HepG2 (cell line): ENCODE results near the gene ARHGAP33. TPM values are rescaled to one million over a fixed set of nuclear protein-coding genes. Genes with fewer than 3 reads are reported as not detected.
A peak's percentile ranks its signal among the peaks of the same experiment; 100 is the strongest.

ENCODE experiments used
- CBFB ChIP-seq: sonication (generic); formaldehyde crosslinking; IDR thresholded peaks from 2 replicates; pipeline ENCODE4 v1.4.0; 2020; ENCODE audit warnings: missing genetic modification reagents
- CCDC6 ChIP-seq: sonication (generic); formaldehyde crosslinking; IDR thresholded peaks from 2 replicates; pipeline ENCODE4 v1.8.1; 2022; ENCODE audit warnings: mild to moderate bottlenecking, missing genetic modification reagents, moderate library complexity
- ELF1 ChIP-seq: sonication (generic); formaldehyde crosslinking; IDR thresholded peaks from 2 replicates; pipeline ENCODE4 v1.4.0; 2020; ENCODE audit warnings: missing genetic modification reagents
- FOXC1 ChIP-seq: sonication (generic); formaldehyde crosslinking; IDR thresholded peaks from 2 replicates; pipeline ENCODE4 v1.8.0; 2022; ENCODE audit warnings: mild to moderate bottlenecking, missing genetic modification reagents, borderline replicate concordance
- GPN1 ChIP-seq: sonication (generic); formaldehyde crosslinking; IDR thresholded peaks from 2 replicates; pipeline ENCODE4 v1.5.1; 2020; ENCODE audit warnings: missing genetic modification reagents, borderline replicate concordance
- HNRNPK ChIP-seq: fragments of 200-400 bp; formaldehyde crosslinking; IDR thresholded peaks from 2 replicates; pipeline ENCODE4 v1.6.1; 2018; ENCODE audit warnings: low read length, low read depth, moderate library complexity, mild to moderate bottlenecking; ENCODE audit not compliant: poor library complexity, severe bottlenecking
- KDM5B ChIP-seq: sonication (generic); formaldehyde crosslinking; IDR thresholded peaks from 2 replicates; pipeline ENCODE4 v1.4.0; 2020; ENCODE audit warnings: missing genetic modification reagents, mild to moderate bottlenecking, borderline replicate concordance
- KLF16 ChIP-seq, 2 experiments: sonication (generic) in 1 of 2; formaldehyde crosslinking in 1 of 2; IDR thresholded peaks; 2 replicates each; pipeline versions ENCODE4 v1.6.1 to v1.8.0; 2016 to 2023; ENCODE audit warnings: missing genetic modification reagents in 2 of 2, missing compliant biosample characterization in 1 of 2
- POLR2G ChIP-seq: fragments of 200-400 bp; formaldehyde crosslinking; IDR thresholded peaks from 2 replicates; pipeline ENCODE4 v1.6.1; 2018; ENCODE audit warnings: mild to moderate bottlenecking, low read depth, low read length, moderate library complexity
- ZBTB42 ChIP-seq: sonication (generic); formaldehyde crosslinking; IDR thresholded peaks from 2 replicates; pipeline ENCODE4 v1.5.0; 2020; ENCODE audit warnings: mild to moderate bottlenecking, missing genetic modification reagents
- ZEB1 ChIP-seq: IDR thresholded peaks from 2 replicates; pipeline ENCODE4 v1.6.1; 2012; ENCODE audit warnings: mild to moderate bottlenecking, low read depth, inconsistent platforms; ENCODE audit not compliant: insufficient replicate concordance
- ZMYM4 ChIP-seq: sonication (generic); formaldehyde crosslinking; IDR thresholded peaks from 2 replicates; pipeline ENCODE4 v1.8.1; 2023; ENCODE audit warnings: mild to moderate bottlenecking, missing genetic modification reagents
- ZNF263 ChIP-seq: sonication (generic); formaldehyde crosslinking; IDR thresholded peaks from 2 replicates; pipeline ENCODE4 v1.4.0; 2020; ENCODE audit warnings: missing genetic modification reagents
- ZNF274 ChIP-seq: sonication (generic); formaldehyde crosslinking; IDR thresholded peaks from 2 replicates; pipeline ENCODE4 v1.5.1; 2020; ENCODE audit warnings: mild to moderate bottlenecking, missing genetic modification reagents
- ZNF350 ChIP-seq: sonication (generic); formaldehyde crosslinking; IDR thresholded peaks from 2 replicates; pipeline ENCODE4 v1.4.0; 2020; ENCODE audit warnings: mild to moderate bottlenecking, low read depth, missing genetic modification reagents, borderline replicate concordance
- ZNF407 ChIP-seq: sonication (generic); formaldehyde crosslinking; IDR thresholded peaks from one replicate; pipeline ENCODE4 v1.5.1; 2020; ENCODE audit warnings: mild to moderate bottlenecking, missing genetic modification reagents; ENCODE audit errors: not compliant biosample characterization
- ZNF660 ChIP-seq: sonication (generic); formaldehyde crosslinking; IDR thresholded peaks from 2 replicates; pipeline ENCODE4 v1.5.1; 2020; ENCODE audit warnings: mild to moderate bottlenecking, low read depth, missing genetic modification reagents, borderline replicate concordance
- ZNF773 ChIP-seq: sonication (generic); formaldehyde crosslinking; IDR thresholded peaks from 2 replicates; pipeline ENCODE4 v1.4.0; 2020; ENCODE audit warnings: missing genetic modification reagents, borderline replicate concordance
- polyA plus RNA-seq, 8 experiments: library from polyadenylated mRNA; depleted of rRNA in 3 of 8; stranded (reverse) in 7 of 8; unstranded in 1 of 8; fragments of >200 nt; fragmentation: Illumina TruSeq in 4 of 8; extraction: Trizol in 4 of 8; gene quantifications; 2 replicates each; pipeline versions ENCODE4 v1.2.1 to v1.2.3, GENCODE V29; 2011 to 2016; ENCODE audit warnings: low read depth in 4 of 8, missing spikeins in 1 of 8, mixed read lengths in 1 of 8; ENCODE audit not compliant: insufficient read depth in 1 of 8
- total RNA-seq, 5 experiments: library from RNA; depleted of rRNA; stranded (reverse); fragments of >200 nt; fragmentation: Illumina TruSeq; extraction: Trizol; gene quantifications; 2 replicates each; pipeline ENCODE4 v1.2.3, GENCODE V29; 2016; ENCODE audit warnings: low read depth in 1 of 5
- TF ChIP-seq, protein P1 (sequence below): IDR thresholded peaks from 2 replicates; pipeline ENCODE4 v1.6.1; 2018; ENCODE audit warnings: missing genetic modification reagents, mild to moderate bottlenecking, missing compliant biosample characterization

ARHGAP33 gene
- total and polyA plus RNA-seq, 2 of the 13 experiments (the other 11 are each of a cell fraction or from before 2014, with no cell fraction given) = 1.3 to 2.7 TPM

GRCh38 chr19:35811317-35812219 lies 36.2 kb downstream of the ARHGAP33 start (continued):
- TF ChIP-seq, protein P1, sequence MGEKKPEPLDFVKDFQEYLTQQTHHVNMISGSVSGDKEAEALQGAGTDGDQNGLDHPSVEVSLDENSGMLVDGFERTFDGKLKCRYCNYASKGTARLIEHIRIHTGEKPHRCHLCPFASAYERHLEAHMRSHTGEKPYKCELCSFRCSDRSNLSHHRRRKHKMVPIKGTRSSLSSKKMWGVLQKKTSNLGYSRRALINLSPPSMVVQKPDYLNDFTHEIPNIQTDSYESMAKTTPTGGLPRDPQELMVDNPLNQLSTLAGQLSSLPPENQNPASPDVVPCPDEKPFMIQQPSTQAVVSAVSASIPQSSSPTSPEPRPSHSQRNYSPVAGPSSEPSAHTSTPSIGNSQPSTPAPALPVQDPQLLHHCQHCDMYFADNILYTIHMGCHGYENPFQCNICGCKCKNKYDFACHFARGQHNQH = peak; percentile 50; the same call in 1 of the 2 replicates
- TF ChIP-seq GPN1 (CRISPR knock-in tag) (no peak), ZNF274 (CRISPR knock-in tag) (peak; percentile 24; the same call in 1 of the 2 replicates), KLF16 (CRISPR knock-in tag; IDR thresholded peaks at IDR 0.05) (peak in 1 of 2 experiments; percentile 42; a peak in 2 of 4 replicates), ZEB1 (peak; percentile 23), KDM5B (CRISPR knock-in tag) (0 out of 2 replicates have a peak, but pooled peaks have one; percentile 13), CBFB (CRISPR knock-in tag) (no peak), ZNF660 (CRISPR knock-in tag) (no peak), HNRNPK (peak; percentile 70), ZNF773 (no peak), ELF1 (CRISPR knock-in tag) (0 out of 2 replicates have a peak, but pooled peaks have one; percentile 11), ZNF350 (0 out of 2 replicates have a peak, but pooled peaks have one; percentile 20), ZBTB42 (CRISPR knock-in tag) (0 out of 2 replicates have a peak, but pooled peaks have one; percentile 73), FOXC1 (no peak), ZNF263 (CRISPR knock-in tag) (peak; percentile 89), POLR2G (0 out of 2 replicates have a peak, but pooled peaks have one; percentile 25), CCDC6 (CRISPR knock-in tag) (0 out of 2 replicates have a peak, but pooled peaks have one; percentile 24), ZMYM4 (CRISPR knock-in tag) (0 out of 2 replicates have a peak, but pooled peaks have one; percentile 22), ZNF407 (CRISPR knock-in tag) (no peak)
